Activated naive CD4-positive, alpha-beta T cell treated with anti-CD3 and anti-CD28 coated beads, Interleukin-2, amount 50 U/mL, for 72 hours (primary cell): ENCODE measurements around the gene NT5C1A. TPM values are rescaled to one million over a fixed set of nuclear protein-coding genes. Genes with fewer than 3 reads are reported as not detected.
A peak's percentile ranks its signal among the peaks of the same experiment; 100 is the strongest.

Experiments
- ATAC-seq, 2 donors: fragments of 150-1000 bp; cut with Tn5 transposase; 2 replicates each; pipeline ENCODE4 v1.10.0; 2021; ENCODE audit warnings: mild to moderate bottlenecking in 2 of 2, moderate library complexity in 2 of 2
- DNase-seq, 2 donors: peaks; one replicate each; pipeline ENCODE4 v3.0.0; 2021 to 2022; ENCODE audit warnings: low spot score in 2 of 2
- H3K27ac Mint-ChIP-seq, 2 donors: one replicate each; pipeline ENCODE4 v1.8.0; 2022; ENCODE audit warnings: mild to moderate bottlenecking in 2 of 2, mixed read lengths in 2 of 2
- H3K36me3 Mint-ChIP-seq, 2 donors: one replicate each; pipeline ENCODE4 v1.8.0; 2022; ENCODE audit warnings: mixed read lengths in 2 of 2
- H3K9me3 Mint-ChIP-seq, 2 donors: one replicate each; pipeline ENCODE4 v1.8.0; 2022; ENCODE audit warnings: mixed read lengths in 2 of 2
- total RNA-seq, 2 donors: library from RNA; stranded (reverse); gene quantifications; one replicate each; pipeline ENCODE4 v1.2.3, GENCODE V29; 2022

NT5C1A gene
- total RNA-seq, 2 donors from 2014 or later = 0.97 TPM; not detected in 1

DNA sequence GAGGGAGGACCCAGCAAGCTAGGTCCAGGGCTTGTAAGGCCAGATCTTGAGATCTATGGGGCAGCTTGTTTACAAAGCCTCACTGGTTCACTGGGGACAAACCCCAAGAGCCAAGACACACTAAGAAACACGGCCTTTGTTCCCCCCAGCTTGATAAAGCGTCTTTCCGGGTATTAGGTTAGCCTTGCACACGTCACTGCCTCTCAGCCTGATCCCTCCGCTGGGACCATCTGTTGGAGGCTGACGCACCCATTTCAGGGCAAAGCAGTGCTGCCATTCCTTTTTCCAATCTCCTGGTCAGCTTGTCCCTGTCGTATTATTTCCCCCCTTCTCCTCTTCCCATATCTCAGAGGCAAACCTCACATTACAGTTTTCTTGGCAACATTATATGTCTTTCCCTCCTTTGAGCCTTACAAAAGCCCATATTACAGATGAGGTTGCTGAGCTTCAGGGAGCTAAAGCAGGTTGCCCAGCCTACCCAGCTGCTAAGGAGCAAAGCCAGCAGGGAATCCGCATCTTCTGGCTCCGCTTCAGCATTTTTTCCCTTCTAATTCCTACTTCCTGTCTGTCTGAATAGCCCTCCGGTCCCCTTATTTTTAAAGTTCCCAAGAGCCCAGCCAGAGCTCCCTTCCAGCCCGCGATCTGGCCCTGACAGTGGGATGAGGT, 36.6 kb downstream of the NT5C1A start:
- Mint-ChIP-seq H3K27ac (no peak overlapping the region), H3K36me3 (no peaks in the 10 kb centered on the region), H3K9me3 (no peaks in the 10 kb centered on the region)
- no peak for ATAC-seq
- no peak for DNase-seq

DNA sequence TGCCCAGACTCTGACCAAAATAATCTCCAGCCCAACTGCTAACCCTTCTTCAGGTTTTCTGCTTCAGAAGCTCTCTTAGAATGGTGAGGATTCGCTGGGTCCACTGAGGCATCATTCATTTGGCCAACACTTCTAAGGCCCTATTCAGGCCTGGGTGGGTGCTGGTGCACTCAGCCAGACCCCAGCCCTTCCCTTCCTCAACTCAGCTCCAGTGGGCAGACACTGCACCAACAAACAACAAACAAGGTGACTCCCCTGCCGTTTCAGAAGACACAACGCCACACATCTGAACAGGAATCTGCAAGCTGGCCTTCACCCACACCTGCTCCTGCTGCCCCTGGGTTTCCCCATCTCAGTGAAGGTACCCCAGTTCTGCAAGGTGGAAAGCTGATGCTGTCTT, 38.5 kb downstream of the NT5C1A start:
- DNase-seq (no peak), ATAC-seq (no peak)
- Mint-ChIP-seq H3K9me3 (no peaks in the 10 kb centered on the region), H3K27ac (no peak overlapping the region), H3K36me3 (no peaks in the 10 kb centered on the region)

DNA sequence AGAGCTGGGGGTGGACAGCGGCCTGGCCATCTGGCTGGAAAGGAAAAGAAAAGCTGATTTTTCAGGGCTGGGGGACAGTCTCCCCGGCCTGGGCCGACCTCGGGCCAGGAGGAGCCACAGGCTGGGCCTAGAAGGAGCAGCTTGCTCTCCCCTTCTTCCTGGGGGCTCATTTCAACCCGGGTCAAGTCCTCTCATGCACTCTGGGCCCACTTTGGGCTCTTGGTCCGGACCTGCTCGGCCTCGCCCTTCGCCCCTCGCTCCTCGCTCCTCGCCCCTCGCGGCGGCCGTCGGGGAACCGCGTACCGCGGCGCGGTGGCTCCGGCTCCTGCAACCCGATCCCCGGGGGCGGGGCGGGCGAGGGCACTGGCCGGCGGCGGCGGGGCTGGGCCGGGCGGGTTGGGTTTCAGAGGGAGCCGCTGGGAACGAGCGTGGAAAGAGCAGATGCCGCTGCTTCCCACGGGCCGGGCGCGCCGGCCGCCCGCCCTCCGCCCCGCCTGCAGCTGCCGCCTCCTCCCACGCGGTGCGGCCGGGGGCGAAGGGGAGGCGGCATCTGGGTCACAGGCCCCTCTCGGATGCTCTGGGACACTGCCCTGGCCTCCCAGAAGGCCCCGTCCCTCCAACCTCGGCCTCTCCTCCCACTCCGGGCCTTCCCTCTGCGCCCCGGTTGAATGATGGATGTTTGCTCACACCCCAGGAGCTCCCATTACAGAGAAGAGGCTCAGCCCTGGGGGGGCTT, 39.1 kb downstream of the NT5C1A start:
- no peaks in the 10 kb centered on the region for H3K9me3 Mint-ChIP-seq
- no peaks in the 10 kb centered on the region for H3K36me3 Mint-ChIP-seq
- DNase-seq (no peak), ATAC-seq (no peak)
- H3K27ac Mint-ChIP-seq = no peak overlapping the region

DNA sequence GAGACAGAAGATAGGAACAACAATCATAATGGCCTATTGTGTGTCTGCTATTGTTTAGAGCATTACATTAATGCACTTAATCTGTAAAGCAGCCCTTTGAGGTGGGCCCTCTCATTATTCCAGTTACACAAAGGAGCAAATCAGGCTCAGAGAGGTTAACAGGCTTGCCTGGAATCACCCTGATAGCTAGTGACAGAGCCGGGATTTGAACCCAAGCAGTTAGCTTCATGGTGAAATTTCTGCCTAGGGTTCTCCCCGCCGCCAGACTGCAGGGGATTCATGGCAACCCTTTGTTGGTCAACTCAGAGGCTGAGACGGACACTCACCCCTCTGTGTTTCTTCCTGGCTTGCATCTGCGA, 39.6 kb downstream of the NT5C1A start:
- H3K9me3 Mint-ChIP-seq = no peaks in the 10 kb centered on the region
- no peak for DNase-seq
- ATAC-seq = no peak
- H3K27ac Mint-ChIP-seq = no peak overlapping the region
- H3K36me3 Mint-ChIP-seq = no peaks in the 10 kb centered on the region

DNA sequence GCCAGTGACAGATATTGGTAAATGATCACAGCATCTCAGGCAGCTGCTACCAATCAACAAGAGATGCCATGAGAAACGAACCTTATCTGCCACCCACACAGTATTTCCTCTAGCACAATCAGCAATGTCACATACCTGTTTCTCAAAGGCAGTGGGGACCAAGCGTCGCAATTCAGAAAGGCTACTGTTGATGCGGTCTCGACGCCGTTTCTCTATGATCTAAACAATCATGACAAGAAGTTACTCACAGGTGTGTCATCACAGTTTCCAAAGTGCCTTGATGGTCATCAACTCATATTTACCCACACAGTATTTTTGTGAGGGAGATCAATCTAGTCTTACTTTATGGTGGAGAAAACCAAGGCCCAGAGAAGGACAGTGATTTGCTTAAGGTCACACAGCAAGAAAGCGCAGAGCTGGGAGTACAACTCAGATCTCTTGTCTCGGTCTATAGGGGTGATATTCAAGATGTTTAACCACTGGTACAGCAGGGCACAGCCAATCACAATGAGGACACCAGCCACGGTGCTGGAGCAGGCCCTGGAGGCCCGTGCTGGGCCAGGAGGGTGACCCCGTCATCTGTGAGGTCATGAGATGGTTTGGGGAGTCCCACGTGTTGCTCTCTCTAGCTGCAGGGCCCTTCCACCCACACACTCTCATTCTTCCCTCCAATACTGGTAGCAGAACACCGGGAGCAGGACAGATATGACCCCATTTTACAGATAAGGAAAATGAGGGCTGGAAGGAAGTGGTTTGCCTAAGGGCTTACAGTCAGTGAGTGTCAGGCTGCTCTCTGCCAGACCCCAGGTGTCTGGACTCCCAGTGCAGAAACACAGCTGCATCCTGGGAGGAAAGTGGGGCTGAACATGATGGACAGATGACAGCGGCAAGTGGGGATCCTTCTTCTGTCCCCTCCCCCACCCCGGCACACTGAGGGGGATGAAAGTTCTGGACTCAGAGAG, 40.3 kb downstream of the NT5C1A start:
- H3K36me3 Mint-ChIP-seq = no peaks in the 10 kb centered on the region
- no peaks in the 10 kb centered on the region for H3K9me3 Mint-ChIP-seq
- DNase-seq (no peak), ATAC-seq (peak; percentile 56 to 72)
- H3K27ac Mint-ChIP-seq = peak overlapping the region in 1 of 2 donors; percentile 88

DNA sequence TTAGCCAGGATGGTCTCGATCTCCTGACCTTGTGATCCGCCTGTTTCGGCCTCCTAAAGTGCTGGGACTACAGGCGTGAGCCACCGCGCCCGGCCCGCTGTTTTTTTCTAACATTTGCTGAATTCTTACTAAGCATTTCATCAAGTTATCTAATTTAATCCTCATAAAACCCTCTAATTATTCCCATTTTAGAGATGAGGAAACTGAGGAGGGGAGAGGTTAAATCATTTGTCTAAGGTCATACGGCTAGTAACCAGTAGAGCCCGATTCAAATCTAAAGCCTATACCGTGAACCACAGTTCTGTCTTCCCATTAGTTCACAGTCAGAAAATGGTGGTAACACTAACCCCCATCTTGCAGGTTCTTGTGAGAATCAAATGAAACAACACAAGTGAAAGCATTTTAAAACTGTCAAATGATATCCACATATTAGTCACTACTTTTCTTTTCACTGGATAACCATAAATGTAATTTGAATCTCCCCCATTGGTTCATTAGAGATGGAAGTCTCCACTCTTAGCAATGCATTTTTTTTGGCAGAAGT, 43.0 kb downstream of the NT5C1A start:
- ATAC-seq (peak in 1 of 2 donors; percentile 65), DNase-seq (no peak)
- H3K9me3 Mint-ChIP-seq = no peaks in the 10 kb centered on the region
- no peaks in the 10 kb centered on the region for H3K36me3 Mint-ChIP-seq
- no peak overlapping the region for H3K27ac Mint-ChIP-seq

DNA sequence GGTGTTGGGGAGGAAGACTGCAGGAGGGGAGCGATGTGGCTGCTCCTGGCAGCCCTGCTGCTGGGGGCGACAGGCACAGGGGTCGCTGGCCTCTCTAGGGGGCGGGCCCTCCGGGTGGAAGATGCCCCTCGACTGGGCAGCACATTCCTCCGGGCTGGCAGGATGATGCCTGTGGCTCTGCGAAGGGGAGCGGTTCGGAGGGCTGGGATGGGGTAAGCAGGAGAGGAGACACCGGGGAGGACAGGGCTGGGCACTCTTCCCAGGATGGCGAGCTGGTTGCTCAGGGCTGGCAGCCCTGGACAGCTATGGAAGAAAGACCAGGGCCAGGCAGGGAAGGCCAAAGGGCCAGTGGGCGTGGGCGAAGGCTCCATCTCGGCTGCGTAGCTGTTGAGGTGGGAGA, 45.3 kb downstream of the NT5C1A start:
- no peaks in the 10 kb centered on the region for H3K9me3 Mint-ChIP-seq
- H3K36me3 Mint-ChIP-seq = no peaks in the 10 kb centered on the region
- DNase-seq = no peak
- ATAC-seq = no peak
- H3K27ac Mint-ChIP-seq = peak overlapping the region in 1 of 2 donors; percentile 10

DNA sequence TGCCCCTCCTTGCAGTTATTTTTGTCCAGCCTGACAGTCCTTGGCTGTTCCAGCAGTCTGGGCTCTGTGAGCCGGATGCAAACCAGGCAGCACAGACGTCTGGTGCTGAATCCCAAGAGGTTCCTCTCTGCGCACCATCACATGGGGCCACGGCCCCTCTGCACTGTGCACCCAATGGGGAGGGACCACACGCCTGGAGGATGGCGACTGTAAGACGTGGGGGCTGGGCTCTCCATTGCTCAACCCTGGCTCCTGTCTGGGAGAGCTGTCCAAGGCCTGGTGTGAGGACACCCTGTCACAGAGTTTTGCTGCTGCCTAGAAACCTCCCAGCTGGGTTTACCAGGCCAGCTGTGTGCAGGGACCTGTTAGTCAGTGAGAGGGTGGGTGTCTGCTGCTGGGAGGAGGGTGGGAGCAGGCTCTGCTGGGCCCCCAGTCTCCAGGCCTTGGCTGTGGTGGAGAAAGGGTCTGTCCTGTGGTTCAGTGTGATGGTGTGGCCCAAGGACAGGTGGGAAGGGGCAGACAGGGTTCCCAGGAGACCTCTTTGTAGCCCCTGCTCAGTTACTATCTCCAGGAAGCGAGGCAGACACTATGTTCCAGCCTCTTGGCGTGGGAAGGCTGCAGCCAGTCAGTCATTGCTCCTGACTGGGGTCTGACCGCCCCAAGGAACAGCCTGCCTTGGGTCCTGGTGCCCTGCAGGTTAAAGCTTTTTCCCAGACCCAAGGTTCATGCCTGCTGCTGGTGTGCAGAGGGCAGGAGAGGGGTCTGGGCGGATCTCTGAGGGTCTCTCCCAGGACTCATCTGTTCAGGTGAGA, 46.2 kb downstream of the NT5C1A start:
- Mint-ChIP-seq H3K27ac (no peak overlapping the region), H3K36me3 (no peaks in the 10 kb centered on the region), H3K9me3 (no peaks in the 10 kb centered on the region)
- DNase-seq = no peak
- ATAC-seq = no peak

DNA sequence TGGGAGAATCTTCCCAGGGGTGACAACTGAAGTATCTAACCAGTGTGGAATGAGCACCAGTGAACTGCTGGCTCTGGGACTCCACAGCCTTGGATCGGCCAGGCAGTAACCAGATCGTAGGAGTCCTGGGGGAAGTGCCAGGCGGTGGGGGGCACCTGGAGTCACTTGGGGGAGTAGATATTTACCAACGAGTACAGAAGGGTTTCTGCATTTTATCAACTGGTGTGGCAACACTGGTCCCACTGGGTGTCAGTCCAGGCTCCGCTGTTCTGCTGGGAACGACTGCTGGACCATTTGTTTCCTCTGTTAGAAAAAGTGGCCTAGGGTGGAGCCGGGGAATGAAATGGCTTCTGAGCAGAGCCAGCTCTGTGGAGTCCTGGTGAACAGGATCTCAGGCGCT, 46.9 kb downstream of the NT5C1A start:
- Mint-ChIP-seq H3K36me3 (no peaks in the 10 kb centered on the region), H3K9me3 (no peaks in the 10 kb centered on the region), H3K27ac (no peak overlapping the region)
- no peak for ATAC-seq
- DNase-seq = no peak

DNA sequence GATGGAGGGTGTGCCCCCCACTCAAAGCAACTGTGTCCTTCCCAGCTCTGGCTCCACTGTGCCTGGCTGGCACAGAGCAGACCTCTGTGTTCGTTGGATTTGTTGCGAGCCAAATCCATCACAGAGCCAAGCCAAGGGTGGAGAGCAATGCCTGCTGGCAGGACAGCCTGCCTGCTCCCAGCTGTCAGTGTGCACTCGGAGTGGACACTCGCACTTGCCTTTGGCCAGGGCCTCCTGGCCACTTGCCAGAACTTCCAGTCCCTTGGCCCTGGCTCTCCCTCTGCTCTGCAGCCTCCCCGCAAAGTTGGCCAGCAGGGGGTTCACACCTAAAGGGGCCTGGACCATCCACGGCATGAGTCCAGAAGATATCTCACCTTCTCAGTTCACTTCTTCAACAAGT, 48.9 kb downstream of the NT5C1A start:
- ATAC-seq = no peak
- Mint-ChIP-seq H3K27ac (no peak overlapping the region), H3K9me3 (no peaks in the 10 kb centered on the region), H3K36me3 (no peaks in the 10 kb centered on the region)
- DNase-seq = no peak

DNA sequence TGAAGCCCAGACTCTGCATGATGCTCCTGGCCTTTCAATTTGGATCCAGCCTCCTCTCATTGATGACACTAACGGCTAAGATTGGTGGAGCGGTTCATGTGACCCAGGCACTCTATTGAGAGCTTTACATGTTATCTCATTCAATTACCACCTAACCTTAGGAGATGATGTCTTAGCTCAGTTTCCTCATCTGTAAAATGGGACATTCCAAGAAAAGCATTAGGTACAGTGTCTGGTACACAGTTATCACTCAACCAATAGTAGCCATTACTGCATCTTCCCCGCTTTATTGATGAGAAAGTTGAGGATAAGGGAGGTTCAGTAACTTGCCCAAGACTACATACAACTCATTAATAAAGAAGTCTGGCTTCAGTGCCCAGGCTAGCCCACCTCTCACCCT, 49.5 kb downstream of the NT5C1A start:
- no peaks in the 10 kb centered on the region for H3K36me3 Mint-ChIP-seq
- no peaks in the 10 kb centered on the region for H3K9me3 Mint-ChIP-seq
- no peak for ATAC-seq
- H3K27ac Mint-ChIP-seq = no peak overlapping the region
- DNase-seq = no peak

DNA sequence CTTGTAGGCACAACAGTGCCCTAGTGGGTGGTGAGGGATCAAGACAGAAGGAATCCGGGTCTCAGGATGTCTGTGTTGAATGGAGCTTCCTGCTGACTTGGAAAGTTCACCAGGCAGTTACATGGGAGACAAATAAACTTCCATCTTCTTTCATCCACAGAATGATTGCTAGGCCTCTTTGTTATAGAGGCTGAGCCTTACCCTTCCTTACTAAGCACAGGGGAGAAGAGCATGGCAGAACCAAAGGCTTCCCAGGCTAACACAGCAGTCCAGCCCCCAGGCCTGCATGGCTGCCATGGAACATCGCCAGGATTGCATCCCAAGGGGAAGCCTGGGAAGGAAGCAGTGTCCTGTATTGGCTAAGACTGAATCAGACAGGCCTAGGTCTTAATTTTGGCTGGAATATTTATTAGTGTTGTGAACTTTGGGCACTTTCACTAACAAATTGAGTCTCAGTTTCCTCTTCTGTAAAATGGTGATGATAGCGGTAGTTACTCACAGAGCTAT, 51.2 kb downstream of the NT5C1A start:
- Mint-ChIP-seq H3K36me3 (no peaks in the 10 kb centered on the region), H3K9me3 (no peaks in the 10 kb centered on the region), H3K27ac (peak overlapping the region in 1 of 2 donors; percentile 40)
- DNase-seq (no peak), ATAC-seq (no peak)

DNA sequence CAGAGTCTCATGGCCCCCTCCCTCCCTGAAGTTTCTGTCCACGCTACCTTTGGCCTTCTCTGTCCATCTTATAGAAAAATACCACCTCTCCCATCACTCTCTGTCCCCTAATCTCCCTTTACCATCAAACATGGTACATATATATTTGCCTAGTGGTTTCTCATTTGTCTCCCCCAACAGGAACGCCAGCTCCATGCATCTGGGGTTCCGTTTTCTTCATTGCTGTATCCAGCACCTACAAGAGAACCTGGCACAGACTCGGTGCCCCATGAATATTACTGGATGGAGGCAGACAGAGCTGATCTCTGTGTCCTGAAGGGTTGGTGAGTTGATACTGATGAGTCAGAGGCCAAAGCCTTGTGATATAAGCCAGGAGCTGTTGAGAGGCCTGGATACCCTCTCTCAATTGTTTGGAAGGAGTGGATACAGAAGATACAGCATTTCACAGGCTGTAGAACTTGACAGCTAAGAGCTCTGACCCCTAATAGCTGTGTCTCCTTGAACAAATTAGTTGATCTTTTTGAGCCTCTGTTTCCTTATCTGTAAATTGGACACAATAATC, 54.3 kb downstream of the NT5C1A start:
- H3K27ac Mint-ChIP-seq = no peak overlapping the region
- H3K9me3 Mint-ChIP-seq = no peaks in the 10 kb centered on the region
- ATAC-seq (no peak), DNase-seq (no peak)
- H3K36me3 Mint-ChIP-seq = no peaks in the 10 kb centered on the region

DNA sequence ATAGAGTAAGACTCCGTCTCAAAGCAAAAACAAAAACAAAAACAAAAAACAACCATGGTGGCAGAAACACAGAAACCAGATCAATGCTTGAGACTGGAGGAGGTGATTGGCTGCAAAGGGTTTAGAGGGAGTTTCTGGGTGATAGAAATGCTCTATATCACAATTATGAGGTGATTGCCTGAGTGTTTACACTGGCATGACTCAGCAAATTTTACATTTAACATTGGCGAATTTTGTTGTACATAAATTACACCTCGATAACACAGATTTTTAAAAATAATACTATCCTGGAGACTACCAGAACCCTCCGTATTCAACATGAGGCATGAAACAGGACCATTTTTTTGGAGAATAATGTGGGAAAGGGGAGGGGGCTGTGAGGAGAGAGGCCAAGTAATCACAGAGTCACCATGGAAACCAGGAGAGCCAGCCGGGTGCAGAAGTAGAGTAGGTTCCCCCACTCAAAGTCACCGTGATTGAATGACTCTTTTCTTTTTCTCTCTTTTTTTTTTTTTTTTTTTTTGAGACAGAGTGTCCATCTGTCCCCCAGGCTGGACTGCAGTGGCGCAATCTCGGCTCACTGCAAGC, 56.7 kb downstream of the NT5C1A start:
- H3K36me3 Mint-ChIP-seq = no peaks in the 10 kb centered on the region
- H3K27ac Mint-ChIP-seq = peak overlapping the region in 1 of 2 donors; percentile 24
- ATAC-seq = no peak
- no peaks in the 10 kb centered on the region for H3K9me3 Mint-ChIP-seq
- no peak for DNase-seq

DNA sequence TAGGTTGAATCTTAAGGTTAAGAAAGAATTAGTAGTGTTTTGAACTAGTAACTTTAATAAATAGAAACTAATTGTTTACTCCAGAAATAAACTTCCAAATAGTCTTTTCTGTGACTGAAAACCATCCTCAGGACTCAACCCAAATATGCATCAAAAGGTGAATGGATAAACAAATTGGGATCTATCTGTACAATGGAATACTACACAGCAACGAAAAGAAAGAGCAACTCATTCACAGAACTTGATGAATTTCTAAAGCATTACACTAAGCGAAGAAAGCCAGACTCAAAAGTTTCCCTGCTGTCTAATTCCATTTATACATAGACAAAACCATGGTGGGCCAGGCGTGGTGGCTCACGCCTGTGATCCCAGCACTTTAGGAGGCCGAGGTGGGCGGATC, 57.4 kb downstream of the NT5C1A start:
- Mint-ChIP-seq H3K9me3 (no peaks in the 10 kb centered on the region), H3K27ac (no peak overlapping the region), H3K36me3 (no peaks in the 10 kb centered on the region)
- ATAC-seq (no peak), DNase-seq (no peak)
